ENCODE measurements around the gene ZNF197. TPM values are rescaled to one million over a fixed set of nuclear protein-coding genes. Genes with fewer than 3 reads are reported as not detected.
A peak's percentile ranks its signal among the peaks of the same experiment; 100 is the strongest.
"Not testable (repeated sequence)": the region's sequence is repeated elsewhere in the genome, so short reads cannot be mapped to it uniquely, and the experiment has no call there.

The ZNF197 gene
- total RNA-seq (10 to 100 TPM; 19.1 to 30.8 (median 21.0) TPM), polyA plus RNA-seq (1 to 10 TPM; 4.4 to 7.1 (median 6.6) TPM)

DNA sequence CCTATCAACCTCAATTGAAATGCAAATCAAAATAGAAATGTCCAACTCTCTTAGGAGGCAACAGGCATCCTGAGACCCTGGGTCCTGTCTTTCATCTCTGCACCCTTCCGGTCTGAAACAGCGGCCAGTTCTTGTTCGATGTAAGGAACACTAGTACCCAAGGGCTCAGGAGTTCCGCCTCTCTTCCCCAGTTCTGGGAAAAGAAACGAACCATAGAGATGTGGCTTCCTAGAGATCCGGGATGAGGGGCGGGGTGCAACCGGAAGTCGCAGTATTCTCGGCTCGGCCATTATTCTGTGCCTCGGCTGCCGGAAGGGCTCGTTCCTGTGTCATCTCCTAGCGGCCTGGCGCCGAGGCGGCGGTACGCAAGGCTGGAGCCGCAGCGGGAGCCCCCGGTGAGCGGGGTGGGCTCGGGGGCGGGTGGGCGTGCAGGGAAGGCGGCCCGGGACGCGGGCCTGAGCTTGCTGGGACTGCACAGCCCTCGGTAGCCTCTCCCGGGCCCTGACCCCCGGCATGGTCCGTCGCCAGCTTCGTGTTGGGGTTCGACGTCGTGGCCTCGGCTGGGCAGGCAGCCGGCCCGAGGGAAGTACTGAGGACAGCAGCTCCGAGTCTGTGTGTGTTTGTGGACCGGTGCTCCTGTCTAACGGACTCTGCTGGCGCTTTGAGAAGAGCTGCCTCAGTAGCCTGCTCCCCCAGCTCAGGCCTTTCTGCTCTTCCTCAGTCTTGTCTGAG is at the start of gene ZNF197:
Gene ZNF197, plus strand, starts transcription at position 288 of the 732 bp plus-strand sequence. CDS start 4,119 bp downstream, outside the sequence.
- DNase-seq, result peak; percentile 93
- Histone ChIP-seq H3K9me3 (no peaks in the 10 kb centered on the region), H3K4me1 (peaks cover 0 to 34% (median 27%) of the 10 kb centered on the region in 4 donors), H3K27me3 (no peaks in the 10 kb centered on the region), H3K4me3 (peak within 1 kb of the TSS; percentile 67 to 89 (median 80)), H3K27ac (peak within 1 kb of the TSS; percentile 89 to 93 (median 90)), H3K36me3 (peaks cover 0 to 7% (median 0%) of the 10 kb centered on the region in 4 donors)
- no peak for TF ChIP-seq POLR2A (IDR thresholded peaks at IDR 0.05)
- TF ChIP-seq POLR2AphosphoS5 (IDR thresholded peaks at IDR 0.05), result peak; percentile 36 to 80 (median 64)
- TF ChIP-seq EP300 (IDR thresholded peaks at IDR 0.05), result no peak
- 0 to 1% methylated on average over 47 of the region's 47 CpGs for WGBS, 2 donors
- intact Hi-C loops (cut with DNase I), result loop anchor here (2.0 kb wide), 3 partner anchors 60 to 286 kb away; partner anchors contain the start of gene TCAIM

DNA sequence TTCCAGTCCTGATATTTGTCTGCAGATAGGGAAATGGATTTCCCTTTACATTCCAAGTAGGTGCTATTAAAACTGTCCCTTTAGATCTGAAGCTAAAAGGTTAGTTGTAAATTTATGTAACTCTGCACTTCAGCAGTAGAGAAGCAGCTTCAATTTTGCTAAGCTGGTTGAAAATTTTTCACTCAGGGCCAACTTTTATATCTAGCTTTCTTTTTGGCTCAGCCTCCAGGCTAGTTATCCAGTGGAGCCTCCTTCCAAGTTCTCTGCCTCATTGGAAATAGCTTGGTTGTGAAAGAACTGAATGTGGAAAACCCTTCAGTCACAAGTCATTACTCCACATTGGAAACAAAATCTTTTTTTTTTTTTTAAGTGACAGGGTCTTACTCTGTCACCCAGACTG is 48.2 kb upstream of the ZNF197 start:
- Histone ChIP-seq H3K9me3 (peaks cover 0 to 11% (median under 1%) of the 10 kb centered on the region in 4 donors), H3K4me3 (no peak overlapping the region), H3K4me1 (no peaks in the 10 kb centered on the region), H3K36me3 (peaks cover 0 to 4% (median 0%) of the 10 kb centered on the region in 4 donors), H3K27me3 (peaks cover 0 to 4% (median 0%) of the 10 kb centered on the region in 3 donors), H3K27ac (no peak overlapping the region)
- TF ChIP-seq EP300 (IDR thresholded peaks at IDR 0.05) (no peak), POLR2AphosphoS5 (IDR thresholded peaks at IDR 0.05) (no peak), POLR2A (IDR thresholded peaks at IDR 0.05) (no peak)
- TF ChIP-seq, protein P1, sequence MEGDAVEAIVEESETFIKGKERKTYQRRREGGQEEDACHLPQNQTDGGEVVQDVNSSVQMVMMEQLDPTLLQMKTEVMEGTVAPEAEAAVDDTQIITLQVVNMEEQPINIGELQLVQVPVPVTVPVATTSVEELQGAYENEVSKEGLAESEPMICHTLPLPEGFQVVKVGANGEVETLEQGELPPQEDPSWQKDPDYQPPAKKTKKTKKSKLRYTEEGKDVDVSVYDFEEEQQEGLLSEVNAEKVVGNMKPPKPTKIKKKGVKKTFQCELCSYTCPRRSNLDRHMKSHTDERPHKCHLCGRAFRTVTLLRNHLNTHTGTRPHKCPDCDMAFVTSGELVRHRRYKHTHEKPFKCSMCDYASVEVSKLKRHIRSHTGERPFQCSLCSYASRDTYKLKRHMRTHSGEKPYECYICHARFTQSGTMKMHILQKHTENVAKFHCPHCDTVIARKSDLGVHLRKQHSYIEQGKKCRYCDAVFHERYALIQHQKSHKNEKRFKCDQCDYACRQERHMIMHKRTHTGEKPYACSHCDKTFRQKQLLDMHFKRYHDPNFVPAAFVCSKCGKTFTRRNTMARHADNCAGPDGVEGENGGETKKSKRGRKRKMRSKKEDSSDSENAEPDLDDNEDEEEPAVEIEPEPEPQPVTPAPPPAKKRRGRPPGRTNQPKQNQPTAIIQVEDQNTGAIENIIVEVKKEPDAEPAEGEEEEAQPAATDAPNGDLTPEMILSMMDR (IDR thresholded peaks at IDR 0.05), result no peak
- no peak for DNase-seq
- intact Hi-C loops (cut with DNase I), result no loop called here

DNA sequence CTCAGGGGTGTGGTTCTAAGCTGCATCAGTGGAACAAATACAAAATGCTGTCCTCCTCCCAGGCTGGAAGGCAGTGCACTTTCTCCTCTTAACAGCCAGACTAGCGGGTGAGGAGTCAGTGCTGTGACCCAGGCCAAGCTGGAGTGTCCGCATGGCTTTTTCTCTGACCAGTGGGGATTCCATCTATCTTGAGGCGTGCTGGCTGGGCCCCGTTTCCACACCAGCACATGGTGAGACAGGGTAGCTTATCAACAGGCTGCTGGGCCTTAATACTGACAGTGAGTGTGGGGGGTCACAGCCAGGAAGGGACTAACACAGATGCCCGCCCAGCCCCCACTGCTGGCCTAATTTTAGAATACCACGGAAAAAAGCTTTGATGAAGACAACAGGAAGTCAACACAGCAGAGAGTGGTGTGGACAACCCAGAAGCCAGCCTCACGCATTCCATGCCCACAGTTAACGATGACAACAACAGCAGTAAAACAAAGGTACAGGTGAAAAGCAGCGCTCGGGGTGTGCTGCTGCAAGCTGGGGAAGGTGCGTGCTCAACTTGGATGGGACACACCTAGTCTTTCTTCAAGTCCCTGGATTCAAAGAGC is 47.4 kb upstream of the ZNF197 start:
- WGBS, 2 donors, result 88 to 93% methylated on average over 11 of the region's 11 CpGs
- intact Hi-C loops (cut with DNase I); DNase-seq; H3K4me3 ChIP-seq; H3K36me3 ChIP-seq; H3K4me1 ChIP-seq; H3K27ac ChIP-seq: not testable (repeated sequence)
- peaks cover 0 to 13% (median 0%) of the 10 kb centered on the region in 3 donors for H3K27me3 ChIP-seq
- peaks cover 0 to 11% (median 0%) of the 10 kb centered on the region in 4 donors for H3K9me3 ChIP-seq

DNA sequence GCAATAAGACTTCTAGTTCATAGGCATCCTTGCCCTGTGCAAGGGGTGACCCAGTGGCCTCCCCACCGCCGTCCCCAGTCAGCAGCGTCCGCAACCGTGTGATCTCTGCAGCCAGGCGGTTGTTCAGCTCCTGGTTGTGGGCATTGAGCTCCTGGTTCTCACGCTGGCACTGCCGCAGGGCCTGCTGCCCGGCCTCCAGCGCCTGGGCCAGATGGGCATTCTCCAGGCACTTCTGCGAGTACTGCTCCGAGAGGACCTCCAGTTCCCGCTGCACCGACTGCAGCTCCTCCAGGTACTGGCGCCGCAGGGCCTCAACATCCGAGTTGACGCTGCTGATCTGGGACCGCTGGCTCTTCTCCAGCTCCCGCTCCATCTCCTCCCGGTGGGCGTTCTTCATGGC is 46.5 kb upstream of the ZNF197 start:
- peaks cover 0 to 13% (median 0%) of the 10 kb centered on the region in 3 donors for H3K27me3 ChIP-seq
- 98% methylated on average over 22 of the region's 22 CpGs for WGBS, 2 donors
- H3K4me1 ChIP-seq; DNase-seq; H3K27ac ChIP-seq; H3K4me3 ChIP-seq; H3K36me3 ChIP-seq; H3K9me3 ChIP-seq; intact Hi-C loops (cut with DNase I): not testable (repeated sequence)

DNA sequence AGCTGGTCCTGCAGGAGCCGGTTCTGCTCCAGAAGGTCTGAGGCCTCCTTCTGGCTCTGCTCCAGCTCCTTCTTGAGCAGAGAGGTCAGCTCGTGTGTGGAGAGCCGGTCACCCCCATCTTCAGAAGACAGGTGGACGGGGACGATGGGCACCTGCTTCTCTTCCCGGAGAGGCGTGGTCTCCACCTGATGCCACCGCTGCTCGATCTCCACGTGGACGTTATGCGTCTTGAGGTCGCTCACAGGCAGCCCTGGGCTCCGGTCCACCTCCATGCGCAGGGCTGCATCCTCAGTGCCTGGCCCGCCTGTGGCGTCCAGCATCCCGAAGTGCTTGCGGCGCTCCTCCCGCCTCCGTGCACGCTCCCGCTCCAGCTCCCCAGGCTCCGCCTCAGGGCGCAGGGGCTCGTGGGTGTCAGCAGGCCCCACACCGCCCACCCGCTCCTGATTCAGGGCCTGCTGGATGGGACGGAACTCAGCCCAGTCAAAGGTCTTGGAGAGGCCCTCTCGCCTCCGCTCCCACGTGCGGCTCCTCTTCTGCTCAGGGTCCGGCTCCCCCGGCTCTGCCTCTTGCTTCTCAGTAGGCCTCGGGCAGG is 45.8 kb upstream of the ZNF197 start:
- intact Hi-C loops (cut with DNase I); H3K9me3 ChIP-seq; H3K36me3 ChIP-seq; H3K4me1 ChIP-seq; H3K27ac ChIP-seq; DNase-seq; H3K4me3 ChIP-seq: not testable (repeated sequence)
- WGBS, 2 donors, result 97 to 98% methylated on average over 37 of the region's 37 CpGs
- H3K27me3 ChIP-seq, result peaks cover 0 to 13% (median 0%) of the 10 kb centered on the region in 3 donors

DNA sequence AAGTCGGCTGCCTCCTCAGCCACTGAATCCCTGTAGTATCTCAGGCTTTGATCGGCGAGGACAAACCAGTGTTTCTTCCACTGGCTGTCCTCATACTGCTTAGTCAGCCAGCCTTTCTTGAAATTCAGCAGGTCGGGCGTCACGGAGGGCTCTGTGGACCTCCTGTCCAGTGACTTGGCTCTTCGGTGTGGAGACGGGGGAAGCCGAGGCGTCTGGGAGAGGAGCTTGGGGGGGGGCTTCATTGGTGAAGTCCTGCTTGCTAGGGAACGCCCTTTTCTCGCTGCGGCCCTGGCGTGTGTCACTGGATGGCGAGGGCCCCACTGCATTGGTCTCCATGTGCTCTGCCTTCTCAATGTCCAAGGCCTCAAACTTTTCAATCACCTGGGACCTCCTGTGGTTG is 45.1 kb upstream of the ZNF197 start:
- H3K9me3 ChIP-seq; intact Hi-C loops (cut with DNase I); H3K4me1 ChIP-seq; H3K4me3 ChIP-seq; H3K36me3 ChIP-seq; DNase-seq; H3K27ac ChIP-seq: not testable (repeated sequence)
- peaks cover 0 to 13% (median 0%) of the 10 kb centered on the region in 3 donors for H3K27me3 ChIP-seq
- 97 to 98% methylated on average over 15 of the region's 15 CpGs for WGBS, 2 donors

DNA sequence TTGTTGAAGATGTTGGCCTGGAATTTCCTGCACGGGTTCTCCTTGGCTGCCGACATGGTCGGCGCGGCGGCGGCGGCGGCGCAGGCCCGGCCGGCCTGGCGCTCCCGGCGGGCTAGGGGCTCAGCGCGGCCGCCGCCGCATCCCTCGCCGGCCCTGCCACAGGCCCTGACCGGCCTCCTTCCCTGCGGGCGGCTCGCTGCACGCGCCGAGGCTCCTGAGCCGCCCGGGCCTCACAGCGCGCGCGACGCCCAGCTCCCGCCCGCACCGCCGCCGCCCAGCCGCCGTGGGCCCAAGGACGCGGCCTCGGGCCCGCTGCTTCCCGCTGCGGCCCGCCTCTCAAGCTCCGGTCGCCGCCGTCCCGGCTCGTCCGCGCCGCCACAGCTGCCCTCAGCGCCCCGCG is 43.9 kb upstream of the ZNF197 start:
- 41 to 74% methylated on average over 62 of the region's 62 CpGs for WGBS, 2 donors
- H3K4me1 ChIP-seq, result peaks cover 0 to 17% (median 9%) of the 10 kb centered on the region in 4 donors
- H3K27ac ChIP-seq; H3K4me3 ChIP-seq; DNase-seq; H3K36me3 ChIP-seq; H3K9me3 ChIP-seq; intact Hi-C loops (cut with DNase I): not testable (repeated sequence)
- H3K27me3 ChIP-seq, result peaks cover 0 to 13% (median 0%) of the 10 kb centered on the region in 3 donors

Measured in sigmoid colon (tissue), 7 donors.